BJ (cell line): ENCODE data around the gene SLC25A45. TPM values are rescaled to one million over a fixed set of nuclear protein-coding genes. Genes with fewer than 3 reads are reported as not detected.

Experiments
- CTCF ChIA-PET: fragments of 350-600 bp; formaldehyde crosslinking; extraction: SDS; loops from one replicate; lab custom pipeline; 2021; ENCODE audit warnings: antibody characterized with exemption, inconsistent platforms; lab: Yijun Ruan, JAX
- POLR2A ChIA-PET: fragments of 300-600 bp; sonication (Branson Sonifier 250); formaldehyde crosslinking; extraction: SDS; loops from one replicate; lab custom pipeline; 2021; ENCODE audit warnings: antibody characterized with exemption; lab: Charles Lee
- DNase-seq: peaks from one replicate; pipeline ENCODE4 v3.0.0-alpha.2; 2011; ENCODE audit warnings: low read depth
- H3K27me3 ChIP-seq: 2 replicates; pipeline ENCODE4 v1.6.0; 2011; ENCODE audit warnings: low read length; ENCODE audit not compliant: control insufficient read depth, insufficient read depth
- H3K36me3 ChIP-seq: 2 replicates; pipeline ENCODE4 v1.5.1; 2011; ENCODE audit warnings: low read length; ENCODE audit not compliant: control insufficient read depth, insufficient read depth
- H3K4me3 ChIP-seq: 2 replicates; pipeline ENCODE4 v1.5.1; 2011; ENCODE audit warnings: low read depth, mild to moderate bottlenecking, control low read depth, low read length
- CTCF ChIP-seq: IDR thresholded peaks from 2 replicates; pipeline ENCODE4 v1.5.1; 2011; ENCODE audit warnings: low read depth, mild to moderate bottlenecking, control low read depth, inconsistent platforms, low read length, moderate library complexity; ENCODE audit not compliant: insufficient read depth
- polyA plus RNA-seq: library from polyadenylated mRNA; depleted of rRNA; stranded (reverse); fragments of >200 nt; gene quantifications from 2 replicates; pipeline ENCODE4 v1.2.3, GENCODE V29; 2011

The SLC25A45 gene
- polyA plus RNA-seq, 1 experiment: 2.1 TPM

- no peak for TF ChIP-seq CTCF
- DNase-seq: peak; percentile 82
- Histone ChIP-seq H3K4me3 (peak overlapping the region; percentile 33; the same call in 1 of the 2 replicates), H3K36me3 (peaks cover 4% of the 10 kb centered on the region; the same call in 1 of the 2 replicates), H3K27me3 (no peaks in the 10 kb centered on the region)
- POLR2A ChIA-PET: interaction anchor here (0.6 to 7.4 kb wide), 9 partner anchors 10 to 90 kb away, joined by 3 to 204 read pairs (median 6); partner anchors contain the start of gene MALAT1
- CTCF ChIA-PET: interaction anchor here (1.0 to 7.5 kb wide), 11 partner anchors 29 to 104 kb away, joined by 3 to 128 read pairs (median 4); partner anchors contain the start of gene MALAT1
Observed at GRCh38 chr11:65419772-65420481, 37.5 kb upstream of the SLC25A45 start.

- ChIA-PET POLR2A (interaction anchor here (0.6 to 7.4 kb wide), 9 partner anchors 11 to 89 kb away, joined by 3 to 204 read pairs (median 5); partner anchors contain the start of gene MALAT1), CTCF (interaction anchor here (1.0 to 7.5 kb wide), 8 partner anchors 28 to 89 kb away, joined by 3 to 128 read pairs (median 5); partner anchors contain the start of gene MALAT1)
- no peak for DNase-seq
- Histone ChIP-seq H3K4me3 (peak overlapping the region; percentile 33), H3K27me3 (no peaks in the 10 kb centered on the region), H3K36me3 (peaks cover 4% of the 10 kb centered on the region; the same call in 1 of the 2 replicates)
- no peak for TF ChIP-seq CTCF
Observed at GRCh38 chr11:65419460-65419771, 37.0 kb upstream of the SLC25A45 start.

GRCh38 chr11:65418681-65419459, 36.4 kb upstream of the SLC25A45 start:
- H3K36me3 ChIP-seq: peaks cover 2% of the 10 kb centered on the region; the same call in 1 of the 2 replicates
- no peaks in the 10 kb centered on the region for H3K27me3 ChIP-seq
- no peak for TF ChIP-seq CTCF
- ChIA-PET POLR2A (interaction anchor here (0.5 to 7.4 kb wide), 14 partner anchors 34 to 439 kb away, joined by 3 to 204 read pairs (median 4); partner anchors contain the start of gene MALAT1), CTCF (interaction anchor here (1.3 to 7.5 kb wide), 8 partner anchors 14 to 90 kb away, joined by 3 to 128 read pairs (median 8); no protein-coding TSS in a partner anchor)
- peak overlapping the region; percentile 33 for H3K4me3 ChIP-seq
- peak; percentile 92 for DNase-seq

DNA sequence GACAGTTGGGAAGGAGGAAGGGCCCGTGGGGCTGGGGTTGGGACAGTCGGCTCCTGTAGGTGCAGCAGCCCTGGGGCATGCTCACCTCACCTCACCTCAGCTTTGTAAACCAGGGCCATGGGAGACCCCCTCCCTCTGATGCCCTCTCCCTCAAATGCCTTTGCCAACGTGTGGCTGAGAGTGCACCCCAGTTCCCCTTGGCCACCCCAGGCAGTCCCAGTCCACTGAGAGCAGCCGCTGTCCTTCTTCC, 35.9 kb upstream of the SLC25A45 start:
- peak overlapping the region; percentile 20; the same call in 1 of the 2 replicates for H3K4me3 ChIP-seq
- CTCF ChIA-PET: interaction anchor here (0.6 to 7.5 kb wide), 8 partner anchors 13 to 90 kb away, joined by 3 to 128 read pairs (median 16); partner anchors contain the start of gene FRMD8

More for the DNA sequence above, 35.9 kb upstream of the SLC25A45 start:
- no peak for TF ChIP-seq CTCF
- Histone ChIP-seq H3K27me3 (no peaks in the 10 kb centered on the region), H3K36me3 (peaks cover 1% of the 10 kb centered on the region; the same call in 1 of the 2 replicates)
- DNase-seq: no peak
- POLR2A ChIA-PET: interaction anchor here (0.5 to 7.4 kb wide), 6 partner anchors 61 to 143 kb away, joined by 3 to 204 read pairs (median 5); partner anchors contain the start of gene MALAT1
